Measurements from ENCODE around the gene ANKFY1. TPM values are rescaled to one million over a fixed set of nuclear protein-coding genes. Genes with fewer than 3 reads are reported as not detected.

Gene ANKFY1
- polyA plus RNA-seq, 1 of the 3 experiments (the other 2 are of a cell fraction): 29.6 TPM

- no peaks in the 10 kb centered on the region for H3K9me2 ChIP-seq
- DNase-seq: no peak
- H3K27me3 ChIP-seq (ENCODE audit: insufficient read depth): no peaks in the 10 kb centered on the region
- POLR2A ChIA-PET: no interaction called here
- H3K9me3 ChIP-seq: no peaks in the 10 kb centered on the region
- TF ChIP-seq, protein P1, sequence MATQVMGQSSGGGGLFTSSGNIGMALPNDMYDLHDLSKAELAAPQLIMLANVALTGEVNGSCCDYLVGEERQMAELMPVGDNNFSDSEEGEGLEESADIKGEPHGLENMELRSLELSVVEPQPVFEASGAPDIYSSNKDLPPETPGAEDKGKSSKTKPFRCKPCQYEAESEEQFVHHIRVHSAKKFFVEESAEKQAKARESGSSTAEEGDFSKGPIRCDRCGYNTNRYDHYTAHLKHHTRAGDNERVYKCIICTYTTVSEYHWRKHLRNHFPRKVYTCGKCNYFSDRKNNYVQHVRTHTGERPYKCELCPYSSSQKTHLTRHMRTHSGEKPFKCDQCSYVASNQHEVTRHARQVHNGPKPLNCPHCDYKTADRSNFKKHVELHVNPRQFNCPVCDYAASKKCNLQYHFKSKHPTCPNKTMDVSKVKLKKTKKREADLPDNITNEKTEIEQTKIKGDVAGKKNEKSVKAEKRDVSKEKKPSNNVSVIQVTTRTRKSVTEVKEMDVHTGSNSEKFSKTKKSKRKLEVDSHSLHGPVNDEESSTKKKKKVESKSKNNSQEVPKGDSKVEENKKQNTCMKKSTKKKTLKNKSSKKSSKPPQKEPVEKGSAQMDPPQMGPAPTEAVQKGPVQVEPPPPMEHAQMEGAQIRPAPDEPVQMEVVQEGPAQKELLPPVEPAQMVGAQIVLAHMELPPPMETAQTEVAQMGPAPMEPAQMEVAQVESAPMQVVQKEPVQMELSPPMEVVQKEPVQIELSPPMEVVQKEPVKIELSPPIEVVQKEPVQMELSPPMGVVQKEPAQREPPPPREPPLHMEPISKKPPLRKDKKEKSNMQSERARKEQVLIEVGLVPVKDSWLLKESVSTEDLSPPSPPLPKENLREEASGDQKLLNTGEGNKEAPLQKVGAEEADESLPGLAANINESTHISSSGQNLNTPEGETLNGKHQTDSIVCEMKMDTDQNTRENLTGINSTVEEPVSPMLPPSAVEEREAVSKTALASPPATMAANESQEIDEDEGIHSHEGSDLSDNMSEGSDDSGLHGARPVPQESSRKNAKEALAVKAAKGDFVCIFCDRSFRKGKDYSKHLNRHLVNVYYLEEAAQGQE (IDR thresholded peaks at IDR 0.05; ENCODE audit: low read depth, low read length): no peak
- TF ChIP-seq TCF12 (IDR thresholded peaks at IDR 0.05) (0 out of 2 replicates have a peak, but pooled peaks have one; percentile 4), RCOR1 (IDR thresholded peaks at IDR 0.05; ENCODE audit: low read length) (no peak)
- no peak overlapping the region for H3K4me3 ChIP-seq (ENCODE audit: low read depth in 2 of 2, low read length in 1 of 2)
- H3F3A ChIP-seq (replicated peaks; ENCODE audit: insufficient read depth): peaks cover 50% of the 10 kb centered on the region
- peaks cover 2 to 30% of the 10 kb centered on the region in 2 experiments for H3K36me3 ChIP-seq (replicated peaks in 1 of 2; ENCODE audit: control insufficient read depth in 1 of 2, insufficient read depth in 2 of 2, low read length in 1 of 2)
- H3K27ac ChIP-seq (ENCODE audit: low read depth in 2 of 2, low read length in 1 of 2): peak overlapping the region in 1 of 2 experiments; percentile 98; a peak in 2 of 4 replicates
- H3K79me2 ChIP-seq (ENCODE audit: insufficient read depth): peaks cover 27% of the 10 kb centered on the region
- H4K20me1 ChIP-seq (ENCODE audit: insufficient read depth): peaks cover 3% of the 10 kb centered on the region; the same call in 1 of the 2 replicates
- H3K4me1 ChIP-seq (ENCODE audit: control insufficient read depth in 1 of 2, insufficient read depth in 2 of 2, low read depth in 1 of 2, low read length in 1 of 2): peaks cover 3 to 42% of the 10 kb centered on the region in 2 experiments
- H3K4me2 ChIP-seq: no peak overlapping the region
- H2AFZ ChIP-seq (ENCODE audit: low read depth): no peak overlapping the region
- H3K9ac ChIP-seq: no peak overlapping the region
- CTCF ChIA-PET: interaction anchor here (2.8 to 3.1 kb wide), 2 partner anchors 15 to 19 kb away, joined by 12 to 13 read pairs; no protein-coding TSS in a partner anchor
These were observed 29.4 kb downstream of the ANKFY1 start for GRCh38 chr17:4234401-4234800.

- POLR2A ChIA-PET: no interaction called here
- peaks cover 2 to 25% of the 10 kb centered on the region in 2 experiments for H3K36me3 ChIP-seq (replicated peaks in 1 of 2; ENCODE audit: control insufficient read depth in 1 of 2, insufficient read depth in 2 of 2, low read length in 1 of 2)
- 93% methylated on average over 7 of the region's 7 CpGs for WGBS (ENCODE audit: low lambda C conversion rate)
- peaks cover 27% of the 10 kb centered on the region for H3K79me2 ChIP-seq (ENCODE audit: insufficient read depth)
- TF ChIP-seq IRF3 (IDR thresholded peaks at IDR 0.05; ENCODE audit: low read depth, low read length): no peak
- TF ChIP-seq, protein P2, sequence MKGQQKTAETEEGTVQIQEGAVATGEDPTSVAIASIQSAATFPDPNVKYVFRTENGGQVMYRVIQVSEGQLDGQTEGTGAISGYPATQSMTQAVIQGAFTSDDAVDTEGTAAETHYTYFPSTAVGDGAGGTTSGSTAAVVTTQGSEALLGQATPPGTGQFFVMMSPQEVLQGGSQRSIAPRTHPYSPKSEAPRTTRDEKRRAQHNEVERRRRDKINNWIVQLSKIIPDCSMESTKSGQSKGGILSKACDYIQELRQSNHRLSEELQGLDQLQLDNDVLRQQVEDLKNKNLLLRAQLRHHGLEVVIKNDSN (IDR thresholded peaks at IDR 0.05; ENCODE audit: borderline replicate concordance, low read depth): no peak
- no peak for TF ChIP-seq RXRA (IDR thresholded peaks at IDR 0.05; ENCODE audit: borderline replicate concordance, low read depth)
- peaks cover 3% of the 10 kb centered on the region; the same call in 1 of the 2 replicates for H4K20me1 ChIP-seq (ENCODE audit: insufficient read depth)
- no peak overlapping the region for H3K9ac ChIP-seq
- no peak overlapping the region for H3K4me3 ChIP-seq (ENCODE audit: low read depth in 2 of 2, low read length in 1 of 2)
- peak overlapping the region; percentile 80 to 98; a peak in 3 of 4 replicates for H3K27ac ChIP-seq (ENCODE audit: low read depth in 2 of 2, low read length in 1 of 2)
- no peaks in the 10 kb centered on the region for H3K27me3 ChIP-seq (ENCODE audit: insufficient read depth)
- no peaks in the 10 kb centered on the region for H3K9me2 ChIP-seq
- H3K9me3 ChIP-seq: no peaks in the 10 kb centered on the region
- peaks cover 57% of the 10 kb centered on the region for H3F3A ChIP-seq (replicated peaks; ENCODE audit: insufficient read depth)
- H2AFZ ChIP-seq (ENCODE audit: low read depth): no peak overlapping the region
- H3K4me2 ChIP-seq: no peak overlapping the region
- CTCF ChIA-PET: interaction anchor here (1.0 to 3.1 kb wide), 4 partner anchors 16 to 81 kb away, joined by 3 to 13 read pairs (median 10); no protein-coding TSS in a partner anchor
- DNase-seq: no peak
- H3K4me1 ChIP-seq (ENCODE audit: control insufficient read depth in 1 of 2, insufficient read depth in 2 of 2, low read depth in 1 of 2, low read length in 1 of 2): peaks cover 3 to 42% of the 10 kb centered on the region in 2 experiments
These were observed 30.0 kb downstream of the ANKFY1 start for GRCh38 chr17:4233668-4234258.

Data from SK-N-SH (cell line).